Loucy (cell line): ENCODE data around the gene RAB4A.

Experiments used
- H2AFZ ChIP-seq: fragments of 200-600 bp; sonication (generic); 2 replicates; pipeline ENCODE4 v1.6.0; 2016; ENCODE audit warnings: antibody characterized with exemption, mild to moderate bottlenecking, low read length, moderate library complexity
- H3F3A ChIP-seq: fragments of 200-600 bp; 2 replicates; pipeline ENCODE4 v1.6.0; 2016; ENCODE audit warnings: antibody characterized with exemption, low read depth, mild to moderate bottlenecking
- H3K27me3 ChIP-seq: fragments of 200-600 bp; sonication (generic); 2 replicates; pipeline ENCODE4 v1.6.1; 2014; ENCODE audit warnings: low read length, mild to moderate bottlenecking; ENCODE audit not compliant: insufficient read depth, poor library complexity, severe bottlenecking
- H3K36me3 ChIP-seq: fragments of 200-600 bp; sonication (generic); 2 replicates; pipeline ENCODE4 v1.6.1; 2016; ENCODE audit warnings: low read length; ENCODE audit not compliant: insufficient read depth
- H3K4me1 ChIP-seq: fragments of 200-600 bp; sonication (generic); 2 replicates; pipeline ENCODE4 v1.5.1; 2014; ENCODE audit warnings: low read length, mild to moderate bottlenecking; ENCODE audit not compliant: insufficient read depth, poor library complexity, severe bottlenecking
- H3K4me2 ChIP-seq: fragments of 200-600 bp; sonication (generic); 2 replicates; pipeline ENCODE4 v1.6.0; 2014; ENCODE audit warnings: antibody characterized with exemption, low read length, low read depth, mild to moderate bottlenecking; ENCODE audit not compliant: poor library complexity, severe bottlenecking
- H3K4me3 ChIP-seq: fragments of 200-600 bp; sonication (generic); 2 replicates; pipeline ENCODE4 v1.5.1; 2014; ENCODE audit warnings: low read length, mild to moderate bottlenecking, mixed read lengths; ENCODE audit not compliant: poor library complexity, severe bottlenecking
- H3K79me2 ChIP-seq: fragments of 200-600 bp; sonication (generic); 2 replicates; pipeline ENCODE4 v1.6.1; 2014; ENCODE audit warnings: low read length; ENCODE audit not compliant: insufficient read depth
- H3K9ac ChIP-seq: fragments of 200-600 bp; sonication (generic); 2 replicates; pipeline ENCODE4 v1.6.0; 2014; ENCODE audit warnings: mild to moderate bottlenecking, low read depth, low read length, moderate library complexity; ENCODE audit not compliant: poor library complexity, severe bottlenecking
- H3K9me2 ChIP-seq: fragments of 200-600 bp; sonication (generic); replicated peaks from 2 replicates; pipeline ENCODE4 v1.6.1; 2016; ENCODE audit warnings: low read depth, low read length, mixed read lengths
- H3K9me3 ChIP-seq: fragments of 200-600 bp; sonication (generic); 2 replicates; pipeline ENCODE4 v1.6.1; 2014; ENCODE audit warnings: mild to moderate bottlenecking, antibody characterized with exemption, low read length, low read depth; ENCODE audit not compliant: insufficient read depth
- H4K20me1 ChIP-seq: fragments of 200-600 bp; sonication (generic); 2 replicates; pipeline ENCODE4 v1.6.0; 2014; ENCODE audit warnings: antibody characterized with exemption, low read length, mild to moderate bottlenecking; ENCODE audit not compliant: insufficient read depth, poor library complexity, severe bottlenecking
- CTCF ChIP-seq: fragments of 200-600 bp; sonication (generic); conservative IDR thresholded peaks from 2 replicates; pipeline ENCODE4 v1.5.1; 2014; ENCODE audit warnings: mild to moderate bottlenecking, antibody characterized with exemption, low read length
- EZH2phosphoT487 ChIP-seq: fragments of 200-600 bp; IDR thresholded peaks from 2 replicates; pipeline ENCODE4 v1.6.1; 2018; ENCODE audit warnings: antibody characterized with exemption, mild to moderate bottlenecking, moderate library complexity, borderline replicate concordance

RAB4A gene

GRCh38 chr1:229270547-229271447 is at the start of gene RAB4A:
RAB4A (plus strand) TSS chr1:229271111; CDS start chr1:229271340, 229 bp downstream.
- H4K20me1 ChIP-seq: peaks cover 37% of the 10 kb centered on the region
- peak within 1 kb of the TSS; percentile 89 for H2AFZ ChIP-seq
- peak within 1 kb of the TSS; percentile 92 for H3K4me2 ChIP-seq
- H3F3A ChIP-seq: peaks cover 9% of the 10 kb centered on the region; the same call in 1 of the 2 replicates
- H3K9me2 ChIP-seq: no peaks in the 10 kb centered on the region
- TF ChIP-seq CTCF: no peak
- no peak for TF ChIP-seq EZH2phosphoT487
- peaks cover 46% of the 10 kb centered on the region for H3K79me2 ChIP-seq
- H3K27me3 ChIP-seq: no peaks in the 10 kb centered on the region
- peak within 1 kb of the TSS; percentile 98 for H3K4me3 ChIP-seq
- peak within 1 kb of the TSS; percentile 89 for H3K9ac ChIP-seq
- no peaks in the 10 kb centered on the region for H3K36me3 ChIP-seq
- peaks cover 42% of the 10 kb centered on the region for H3K4me1 ChIP-seq
- no peaks in the 10 kb centered on the region for H3K9me3 ChIP-seq

GRCh38 chr1:229222081-229222480 is 48.8 kb upstream of the RAB4A start:
- no peak overlapping the region for H3K4me3 ChIP-seq
- no peak overlapping the region for H3K4me2 ChIP-seq

GRCh38 chr1:229223498-229223897 is 47.4 kb upstream of the RAB4A start:
- H3K36me3 ChIP-seq: no peaks in the 10 kb centered on the region
- H3K9me2 ChIP-seq: no peaks in the 10 kb centered on the region; the same call in 1 of the 2 replicates
- no peaks in the 10 kb centered on the region for H3K79me2 ChIP-seq
- H3K9me3 ChIP-seq: no peaks in the 10 kb centered on the region
- H3F3A ChIP-seq: no peaks in the 10 kb centered on the region
- H3K4me3 ChIP-seq: no peak overlapping the region
- no peaks in the 10 kb centered on the region for H4K20me1 ChIP-seq
- peaks cover 35% of the 10 kb centered on the region for H3K4me1 ChIP-seq
- no peak overlapping the region for H2AFZ ChIP-seq
- no peak for TF ChIP-seq EZH2phosphoT487
- no peak for TF ChIP-seq CTCF
- H3K4me2 ChIP-seq: no peak overlapping the region
- H3K9ac ChIP-seq: no peak overlapping the region
- H3K27me3 ChIP-seq: no peaks in the 10 kb centered on the region

More at GRCh38 chr1:229222081-229222480, 48.8 kb upstream of the RAB4A start:
- Histone ChIP-seq H3K9ac (no peak overlapping the region), H3K27me3 (no peaks in the 10 kb centered on the region), H3K9me2 (no peaks in the 10 kb centered on the region; the same call in 1 of the 2 replicates), H3K36me3 (no peaks in the 10 kb centered on the region), H3F3A (no peaks in the 10 kb centered on the region), H3K9me3 (no peaks in the 10 kb centered on the region), H2AFZ (no peak overlapping the region), H4K20me1 (no peaks in the 10 kb centered on the region), H3K79me2 (no peaks in the 10 kb centered on the region), H3K4me1 (peaks cover 34% of the 10 kb centered on the region)
- TF ChIP-seq EZH2phosphoT487: no peak
- TF ChIP-seq CTCF: no peak
